Measurements from ENCODE around the gene GPSM1.

GPSM1 gene

DNA sequence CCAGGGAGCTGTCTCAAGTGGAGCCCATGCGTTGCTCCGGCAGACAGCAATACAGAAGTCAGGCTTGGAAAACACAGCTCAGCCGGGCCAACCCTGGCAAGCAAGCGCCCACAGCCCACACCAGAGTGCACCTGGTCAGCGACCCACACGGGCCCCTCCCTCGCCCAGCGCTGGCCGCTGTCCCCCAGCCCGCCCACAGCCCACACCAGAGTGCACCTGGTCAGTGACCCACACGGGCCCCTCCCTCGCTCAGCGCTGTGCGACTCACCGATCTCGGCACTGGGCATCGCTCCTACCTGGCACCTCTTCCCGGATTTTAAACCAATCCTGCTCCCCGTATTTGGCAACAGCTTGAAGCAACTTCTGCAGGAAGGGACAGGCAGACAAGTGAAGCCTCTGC, 59.9 kb downstream of the GPSM1 start:
- no peak overlapping the region for H3K27ac ChIP-seq
- TF ChIP-seq, protein P1, sequence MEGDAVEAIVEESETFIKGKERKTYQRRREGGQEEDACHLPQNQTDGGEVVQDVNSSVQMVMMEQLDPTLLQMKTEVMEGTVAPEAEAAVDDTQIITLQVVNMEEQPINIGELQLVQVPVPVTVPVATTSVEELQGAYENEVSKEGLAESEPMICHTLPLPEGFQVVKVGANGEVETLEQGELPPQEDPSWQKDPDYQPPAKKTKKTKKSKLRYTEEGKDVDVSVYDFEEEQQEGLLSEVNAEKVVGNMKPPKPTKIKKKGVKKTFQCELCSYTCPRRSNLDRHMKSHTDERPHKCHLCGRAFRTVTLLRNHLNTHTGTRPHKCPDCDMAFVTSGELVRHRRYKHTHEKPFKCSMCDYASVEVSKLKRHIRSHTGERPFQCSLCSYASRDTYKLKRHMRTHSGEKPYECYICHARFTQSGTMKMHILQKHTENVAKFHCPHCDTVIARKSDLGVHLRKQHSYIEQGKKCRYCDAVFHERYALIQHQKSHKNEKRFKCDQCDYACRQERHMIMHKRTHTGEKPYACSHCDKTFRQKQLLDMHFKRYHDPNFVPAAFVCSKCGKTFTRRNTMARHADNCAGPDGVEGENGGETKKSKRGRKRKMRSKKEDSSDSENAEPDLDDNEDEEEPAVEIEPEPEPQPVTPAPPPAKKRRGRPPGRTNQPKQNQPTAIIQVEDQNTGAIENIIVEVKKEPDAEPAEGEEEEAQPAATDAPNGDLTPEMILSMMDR (conservative IDR thresholded peaks at IDR 0.05): no peak
- no peak for TF ChIP-seq ZFX (IDR thresholded peaks at IDR 0.05)

DNA sequence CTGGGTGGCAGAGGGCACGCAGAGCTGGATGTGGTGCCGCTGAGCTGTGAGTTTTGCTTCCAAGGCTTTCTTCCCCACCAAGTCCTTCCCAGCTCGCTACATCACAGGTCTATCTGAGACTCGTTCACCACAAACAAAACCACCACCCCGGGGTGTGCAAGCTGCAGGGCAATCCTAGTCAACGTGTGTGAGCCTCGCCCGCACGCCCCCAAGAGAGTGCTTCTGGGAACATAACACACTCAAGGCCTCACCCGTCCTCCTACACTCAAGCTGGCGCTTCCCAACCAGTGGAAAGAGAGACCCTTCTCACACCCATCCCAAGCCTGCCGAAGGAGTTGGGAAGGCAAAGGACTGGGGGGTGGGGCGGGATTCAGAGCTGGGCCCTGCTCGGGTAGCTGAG, 62.1 kb downstream of the GPSM1 start:
- TF ChIP-seq, protein P1 (conservative IDR thresholded peaks at IDR 0.05): no peak
- no peak for TF ChIP-seq ZFX (IDR thresholded peaks at IDR 0.05)
- no peak overlapping the region for H3K27ac ChIP-seq

DNA sequence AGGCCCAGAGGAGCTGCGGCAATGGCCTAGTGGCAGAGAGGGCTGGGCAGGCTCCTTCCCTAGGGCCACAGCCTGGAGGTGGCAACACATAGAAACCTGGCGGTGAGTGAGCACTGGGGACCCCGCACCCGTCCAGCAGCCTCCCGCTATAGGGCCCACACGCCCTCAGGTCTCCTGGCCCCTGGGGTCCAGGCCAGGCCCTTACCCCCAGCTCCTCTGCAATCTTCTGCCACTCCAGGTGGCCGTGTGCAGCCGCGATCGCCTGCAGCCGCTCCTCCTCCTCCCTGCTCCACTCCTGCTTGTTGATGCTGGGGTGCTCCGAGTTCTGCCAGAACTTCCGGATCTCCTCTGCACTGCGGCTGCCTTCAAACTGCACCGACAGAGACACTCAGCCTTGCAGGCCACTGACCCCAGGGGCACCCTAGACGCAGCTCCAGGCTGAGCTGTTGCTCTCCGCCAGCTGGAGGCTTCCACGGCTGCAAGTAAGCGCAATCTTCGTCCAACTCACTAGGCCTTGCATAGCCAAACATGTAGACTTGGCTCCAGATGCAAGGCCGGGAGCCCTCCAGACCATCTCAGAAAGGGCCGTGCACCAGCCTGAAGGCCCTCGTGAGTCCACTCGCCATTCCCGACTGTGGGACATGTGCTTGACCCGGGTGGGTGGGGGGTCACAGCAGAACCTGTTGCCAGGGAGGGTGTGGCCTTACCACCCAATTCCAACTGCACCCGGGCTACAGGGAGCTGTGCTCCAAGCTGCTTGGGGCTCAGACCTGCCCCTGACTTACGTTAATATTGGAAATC, 64.6 kb downstream of the GPSM1 start:
- no peak overlapping the region for H3K27ac ChIP-seq
- no peak for TF ChIP-seq ZFX (IDR thresholded peaks at IDR 0.05)
- TF ChIP-seq, protein P1 (conservative IDR thresholded peaks at IDR 0.05): no peak

DNA sequence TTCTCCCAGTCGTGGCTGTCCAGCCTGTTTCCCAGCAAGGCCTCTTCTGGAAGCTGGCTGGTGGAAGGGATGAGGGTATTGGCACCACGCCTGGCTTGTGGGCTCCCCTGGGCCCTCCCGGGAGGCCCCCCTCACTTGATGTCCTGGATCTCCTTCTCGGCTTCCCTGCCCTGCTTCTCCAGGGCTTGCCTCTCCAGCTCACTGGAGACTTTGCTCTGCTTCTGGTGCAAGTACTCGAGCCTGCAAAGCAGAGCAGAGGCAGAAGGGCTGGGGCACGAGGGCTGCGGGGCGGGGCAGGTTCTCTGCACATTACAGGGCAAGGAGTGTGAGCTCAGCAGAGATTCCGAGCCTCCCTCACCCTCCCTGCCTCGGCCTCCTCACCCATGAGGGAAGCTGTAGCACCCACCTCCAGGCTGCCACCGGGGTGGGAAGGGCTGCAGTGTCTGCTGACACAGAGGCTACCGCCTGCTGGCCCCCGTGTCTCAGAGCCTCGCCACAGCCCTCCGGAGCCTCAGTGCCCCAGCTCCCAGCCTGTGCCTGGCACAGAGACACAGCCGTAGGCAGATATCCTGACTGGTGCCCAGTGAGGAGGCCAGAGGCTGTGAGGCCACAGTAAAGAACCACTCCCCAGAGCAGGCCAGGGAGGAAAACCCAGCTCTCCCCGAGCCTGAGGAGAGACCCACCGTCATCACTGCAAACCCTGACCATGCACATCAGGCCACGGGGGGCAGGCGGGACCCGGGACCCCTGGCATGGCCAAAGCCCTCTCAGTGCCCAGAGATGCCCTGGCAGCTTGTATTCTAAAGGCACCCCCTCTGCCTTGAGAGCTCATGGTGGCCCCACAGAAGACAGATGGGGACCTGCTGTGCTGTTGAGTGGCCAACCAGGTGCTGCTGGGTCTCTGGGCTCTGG, 65.5 kb downstream of the GPSM1 start:
- H3K27ac ChIP-seq: no peak overlapping the region
- TF ChIP-seq, protein P1 (conservative IDR thresholded peaks at IDR 0.05): no peak
- no peak for TF ChIP-seq ZFX (IDR thresholded peaks at IDR 0.05)

DNA sequence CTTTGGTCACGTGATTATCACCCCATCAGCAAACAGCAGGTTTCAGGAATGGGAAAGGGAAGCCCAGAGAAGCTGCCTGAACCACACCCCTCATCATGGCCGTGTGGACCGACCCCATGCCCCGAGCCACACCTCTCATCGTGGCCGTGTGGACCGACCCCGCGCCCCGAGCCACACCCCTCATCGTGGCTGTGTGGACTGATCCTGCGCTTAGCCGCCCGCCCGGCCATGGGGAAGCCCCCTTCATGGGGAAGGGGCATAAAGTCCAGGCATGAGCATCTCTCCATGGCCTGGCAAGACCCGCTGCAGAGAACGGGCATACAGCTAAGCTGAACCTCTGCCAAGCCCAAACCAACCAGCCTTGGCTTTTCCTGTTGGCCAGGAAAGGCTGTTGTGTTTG, 66.2 kb downstream of the GPSM1 start:
- TF ChIP-seq ZFX (IDR thresholded peaks at IDR 0.05): no peak
- TF ChIP-seq, protein P1 (conservative IDR thresholded peaks at IDR 0.05): no peak
- H3K27ac ChIP-seq: no peak overlapping the region

DNA sequence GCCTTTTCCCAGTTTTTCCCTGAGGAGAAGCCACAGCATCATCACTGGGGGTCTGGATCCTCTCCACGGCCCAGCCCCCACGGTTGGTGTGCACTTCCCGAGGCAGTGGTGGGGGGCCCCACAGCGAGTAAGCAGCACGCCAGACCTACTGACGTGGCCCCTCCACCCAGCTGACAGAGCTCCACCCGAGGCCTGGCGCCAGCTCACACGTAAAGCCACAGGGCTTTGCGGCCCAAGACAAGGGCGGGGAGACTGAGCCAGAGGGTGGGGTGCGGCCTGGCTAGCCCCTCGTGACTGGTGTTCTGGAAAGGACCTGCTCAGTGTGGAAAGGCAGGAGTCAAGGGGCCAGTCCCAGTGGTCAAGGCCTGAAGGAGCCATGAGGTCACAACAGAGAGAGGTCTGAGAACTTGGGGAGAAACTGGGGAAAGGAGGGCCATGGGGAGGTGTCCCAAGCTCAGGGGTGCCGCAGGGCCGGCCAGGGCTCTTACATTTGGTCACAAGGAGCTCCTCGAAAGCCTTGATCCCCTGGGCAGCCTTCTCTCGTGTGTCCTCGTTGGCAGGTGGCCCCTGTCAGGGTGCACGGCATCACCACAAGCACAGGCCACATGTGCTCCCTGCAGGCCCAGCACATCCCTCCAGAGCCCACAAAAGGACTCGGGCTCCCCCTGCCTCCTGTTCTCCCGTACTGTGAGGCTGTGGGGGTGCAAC, 67.1 kb downstream of the GPSM1 start:
- H3K27ac ChIP-seq: peak overlapping the region; percentile 90
- TF ChIP-seq, protein P1 (conservative IDR thresholded peaks at IDR 0.05): no peak
- no peak for TF ChIP-seq ZFX (IDR thresholded peaks at IDR 0.05)

All from C4-2B (cell line).